ENCODE measurements around the gene CACNA1D. TPM values are rescaled to one million over a fixed set of nuclear protein-coding genes. Genes with fewer than 3 reads are reported as not detected.

The CACNA1D gene
- polyA plus RNA-seq, 1 experiment: 0.15 TPM

GRCh38 chr3:53788038-53788437, 293.6 kb downstream of the CACNA1D start:
- ChIA-PET POLR2A (no interaction called here), CTCF (interaction anchor here (1.4 kb wide), 1 partner anchor 39 kb away, joined by 4 read pairs; no protein-coding TSS in a partner anchor)
- DNase-seq (ENCODE audit: low read depth): no peak
- Histone ChIP-seq H3K36me3 (ENCODE audit: control insufficient read depth, insufficient read depth, low read length) (no peaks in the 10 kb centered on the region), H3K4me3 (ENCODE audit: low read depth, low read length) (no peak overlapping the region), H3K27me3 (ENCODE audit: control insufficient read depth, insufficient read depth, low read length) (peaks cover 2% of the 10 kb centered on the region; the same call in 1 of the 2 replicates)
- TF ChIP-seq CTCF (IDR thresholded peaks at IDR 0.05; ENCODE audit: insufficient read depth, low read depth, low read length): no peak

GRCh38 chr3:53789459-53789858, 295.0 kb downstream of the CACNA1D start:
- Histone ChIP-seq H3K36me3 (ENCODE audit: control insufficient read depth, insufficient read depth, low read length) (no peaks in the 10 kb centered on the region), H3K27me3 (ENCODE audit: control insufficient read depth, insufficient read depth, low read length) (peaks cover 2% of the 10 kb centered on the region; the same call in 1 of the 2 replicates), H3K4me3 (ENCODE audit: low read depth, low read length) (no peak overlapping the region)
- ChIA-PET POLR2A (no interaction called here), CTCF (no interaction called here)
- TF ChIP-seq CTCF (IDR thresholded peaks at IDR 0.05; ENCODE audit: insufficient read depth, low read depth, low read length): no peak
- DNase-seq (ENCODE audit: low read depth): no peak

GRCh38 chr3:53790470-53790869, 296.1 kb downstream of the CACNA1D start:
- DNase-seq (ENCODE audit: low read depth): no peak
- ChIA-PET POLR2A (no interaction called here), CTCF (interaction anchor here (1.2 kb wide), 1 partner anchor 13 kb away, joined by 3 read pairs; no protein-coding TSS in a partner anchor)
- Histone ChIP-seq H3K36me3 (ENCODE audit: control insufficient read depth, insufficient read depth, low read length) (no peaks in the 10 kb centered on the region), H3K4me3 (ENCODE audit: low read depth, low read length) (no peak overlapping the region), H3K27me3 (ENCODE audit: control insufficient read depth, insufficient read depth, low read length) (peaks cover 2% of the 10 kb centered on the region; the same call in 1 of the 2 replicates)
- TF ChIP-seq CTCF (IDR thresholded peaks at IDR 0.05; ENCODE audit: insufficient read depth, low read depth, low read length): no peak

- no peak for DNase-seq (ENCODE audit: low read depth)
- no peak for TF ChIP-seq CTCF (IDR thresholded peaks at IDR 0.05; ENCODE audit: insufficient read depth, low read depth, low read length)
- Histone ChIP-seq H3K36me3 (ENCODE audit: control insufficient read depth, insufficient read depth, low read length) (no peaks in the 10 kb centered on the region), H3K27me3 (ENCODE audit: control insufficient read depth, insufficient read depth, low read length) (peaks cover 2% of the 10 kb centered on the region; the same call in 1 of the 2 replicates), H3K4me3 (ENCODE audit: low read depth, low read length) (no peak overlapping the region)
- CTCF ChIA-PET: interaction anchor here (1.2 kb wide), 1 partner anchor 12 kb away, joined by 3 read pairs; no protein-coding TSS in a partner anchor
- POLR2A ChIA-PET: no interaction called here
Measured at GRCh38 chr3:53791317-53791716, 296.9 kb downstream of the CACNA1D start.

GRCh38 chr3:53792866-53793265, 298.5 kb downstream of the CACNA1D start:
- Histone ChIP-seq H3K36me3 (ENCODE audit: control insufficient read depth, insufficient read depth, low read length) (no peaks in the 10 kb centered on the region), H3K27me3 (ENCODE audit: control insufficient read depth, insufficient read depth, low read length) (no peaks in the 10 kb centered on the region), H3K4me3 (ENCODE audit: low read depth, low read length) (no peak overlapping the region)
- no peak for DNase-seq (ENCODE audit: low read depth)
- TF ChIP-seq CTCF (IDR thresholded peaks at IDR 0.05; ENCODE audit: insufficient read depth, low read depth, low read length): no peak
- ChIA-PET CTCF (no interaction called here), POLR2A (no interaction called here)
